ENCODE results near the gene ORMDL1. TPM values are rescaled to one million over a fixed set of nuclear protein-coding genes. Genes with fewer than 3 reads are reported as not detected.
A peak's percentile ranks its signal among the peaks of the same experiment; 100 is the strongest.

Gene ORMDL1
- total and polyA plus RNA-seq, 2 of the 13 experiments (the other 11 are each of a cell fraction or from before 2014, with no cell fraction given) = 67.5 to 160 TPM

DNA sequence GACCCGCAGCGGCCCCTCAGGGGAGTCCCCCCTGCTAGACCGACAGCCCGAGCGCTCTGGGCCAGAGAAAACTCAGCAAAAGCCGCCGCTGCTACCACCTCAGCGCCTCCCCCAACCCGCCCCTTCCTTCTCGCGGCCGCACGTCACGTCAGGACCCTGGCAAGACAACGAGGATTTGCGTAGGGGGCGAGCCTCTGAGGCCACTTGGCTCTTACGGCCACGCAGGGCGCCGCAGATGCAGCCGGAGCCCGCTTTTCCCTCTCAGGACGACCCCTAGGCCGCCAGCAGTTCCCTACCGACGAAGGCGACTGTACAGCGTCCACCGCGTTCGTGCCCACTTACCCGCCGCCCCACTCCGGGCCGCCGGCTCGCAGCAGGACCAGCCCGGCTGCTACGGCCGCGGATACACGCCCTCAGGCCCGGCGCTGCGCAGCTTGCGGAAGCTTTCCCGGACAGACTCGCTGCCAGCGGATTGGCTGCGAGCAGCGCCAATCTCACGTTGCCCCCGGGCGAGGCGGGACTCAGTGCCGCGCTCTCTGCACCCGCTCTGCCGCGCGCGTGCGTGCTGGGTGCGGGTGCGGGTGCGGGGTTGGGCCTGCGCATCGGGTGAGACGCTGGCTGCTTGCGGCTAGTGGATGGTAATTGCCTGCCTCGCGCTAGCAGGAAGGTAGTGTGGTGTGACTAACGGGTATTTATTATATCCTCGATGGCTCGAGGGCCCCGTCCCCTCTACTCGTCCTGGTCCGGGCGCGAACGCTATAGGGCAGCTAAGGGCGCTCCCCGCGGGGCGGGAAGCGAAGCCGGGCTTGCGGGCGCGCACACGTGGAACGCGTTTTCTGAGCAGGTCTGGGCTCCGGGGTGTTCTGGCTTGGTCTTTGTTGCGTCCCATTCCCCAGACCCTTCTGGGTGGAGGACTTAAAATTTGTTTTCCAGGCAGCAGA lies at the start of gene ORMDL1, which contains the start of gene PMS1 (continued):
- TF ChIP-seq YEATS2 (CRISPR knock-in tag; IDR thresholded peaks at IDR 0.05; ENCODE audit: borderline replicate concordance) = peak; percentile 90
- TF ChIP-seq, protein P1, sequence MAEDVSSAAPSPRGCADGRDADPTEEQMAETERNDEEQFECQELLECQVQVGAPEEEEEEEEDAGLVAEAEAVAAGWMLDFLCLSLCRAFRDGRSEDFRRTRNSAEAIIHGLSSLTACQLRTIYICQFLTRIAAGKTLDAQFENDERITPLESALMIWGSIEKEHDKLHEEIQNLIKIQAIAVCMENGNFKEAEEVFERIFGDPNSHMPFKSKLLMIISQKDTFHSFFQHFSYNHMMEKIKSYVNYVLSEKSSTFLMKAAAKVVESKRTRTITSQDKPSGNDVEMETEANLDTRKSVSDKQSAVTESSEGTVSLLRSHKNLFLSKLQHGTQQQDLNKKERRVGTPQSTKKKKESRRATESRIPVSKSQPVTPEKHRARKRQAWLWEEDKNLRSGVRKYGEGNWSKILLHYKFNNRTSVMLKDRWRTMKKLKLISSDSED (CRISPR knock-in tag; IDR thresholded peaks at IDR 0.05) = no peak
- TF ChIP-seq JUNB (CRISPR knock-in tag; IDR thresholded peaks at IDR 0.05; ENCODE audit: borderline replicate concordance) = no peak
- TF ChIP-seq, protein P2, sequence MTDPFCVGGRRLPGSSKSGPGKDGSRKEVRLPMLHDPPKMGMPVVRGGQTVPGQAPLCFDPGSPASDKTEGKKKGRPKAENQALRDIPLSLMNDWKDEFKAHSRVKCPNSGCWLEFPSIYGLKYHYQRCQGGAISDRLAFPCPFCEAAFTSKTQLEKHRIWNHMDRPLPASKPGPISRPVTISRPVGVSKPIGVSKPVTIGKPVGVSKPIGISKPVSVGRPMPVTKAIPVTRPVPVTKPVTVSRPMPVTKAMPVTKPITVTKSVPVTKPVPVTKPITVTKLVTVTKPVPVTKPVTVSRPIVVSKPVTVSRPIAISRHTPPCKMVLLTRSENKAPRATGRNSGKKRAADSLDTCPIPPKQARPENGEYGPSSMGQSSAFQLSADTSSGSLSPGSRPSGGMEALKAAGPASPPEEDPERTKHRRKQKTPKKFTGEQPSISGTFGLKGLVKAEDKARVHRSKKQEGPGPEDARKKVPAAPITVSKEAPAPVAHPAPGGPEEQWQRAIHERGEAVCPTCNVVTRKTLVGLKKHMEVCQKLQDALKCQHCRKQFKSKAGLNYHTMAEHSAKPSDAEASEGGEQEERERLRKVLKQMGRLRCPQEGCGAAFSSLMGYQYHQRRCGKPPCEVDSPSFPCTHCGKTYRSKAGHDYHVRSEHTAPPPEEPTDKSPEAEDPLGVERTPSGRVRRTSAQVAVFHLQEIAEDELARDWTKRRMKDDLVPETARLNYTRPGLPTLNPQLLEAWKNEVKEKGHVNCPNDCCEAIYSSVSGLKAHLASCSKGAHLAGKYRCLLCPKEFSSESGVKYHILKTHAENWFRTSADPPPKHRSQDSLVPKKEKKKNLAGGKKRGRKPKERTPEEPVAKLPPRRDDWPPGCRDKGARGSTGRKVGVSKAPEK (CRISPR knock-in tag; IDR thresholded peaks at IDR 0.05; ENCODE audit: borderline replicate concordance) = 0 out of 2 replicates have a peak, but pooled peaks have one; percentile 76
- TF ChIP-seq SIX1 (CRISPR knock-in tag; IDR thresholded peaks at IDR 0.05; ENCODE audit: borderline replicate concordance) = peak; percentile 9; the same call in 1 of the 2 replicates
- TF ChIP-seq, protein P3, sequence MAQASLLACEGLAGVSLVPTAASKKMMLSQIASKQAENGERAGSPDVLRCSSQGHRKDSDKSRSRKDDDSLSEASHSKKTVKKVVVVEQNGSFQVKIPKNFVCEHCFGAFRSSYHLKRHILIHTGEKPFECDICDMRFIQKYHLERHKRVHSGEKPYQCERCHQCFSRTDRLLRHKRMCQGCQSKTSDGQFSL (CRISPR knock-in tag; IDR thresholded peaks at IDR 0.05) = peak; percentile 25; the same call in 1 of the 2 replicates
- TF ChIP-seq, protein P4, sequence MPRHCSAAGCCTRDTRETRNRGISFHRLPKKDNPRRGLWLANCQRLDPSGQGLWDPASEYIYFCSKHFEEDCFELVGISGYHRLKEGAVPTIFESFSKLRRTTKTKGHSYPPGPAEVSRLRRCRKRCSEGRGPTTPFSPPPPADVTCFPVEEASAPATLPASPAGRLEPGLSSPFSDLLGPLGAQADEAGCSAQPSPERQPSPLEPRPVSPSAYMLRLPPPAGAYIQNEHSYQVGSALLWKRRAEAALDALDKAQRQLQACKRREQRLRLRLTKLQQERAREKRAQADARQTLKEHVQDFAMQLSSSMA (CRISPR knock-in tag; IDR thresholded peaks at IDR 0.05) = peak; percentile 96
- TF ChIP-seq PHF5A (CRISPR knock-in tag; IDR thresholded peaks at IDR 0.05; ENCODE audit: low read depth, unreplicated experiment) = peak; percentile 81
- no peak for TF ChIP-seq CHD4 (IDR thresholded peaks at IDR 0.05; ENCODE audit: borderline replicate concordance, low read length)
- TF ChIP-seq ZNF207 (IDR thresholded peaks at IDR 0.05; ENCODE audit: borderline replicate concordance) = no peak
- peak; percentile 94 for TF ChIP-seq RARG (CRISPR knock-in tag; IDR thresholded peaks at IDR 0.05; ENCODE audit: low read depth)
- peak; percentile 82 for TF ChIP-seq EED (CRISPR knock-in tag; IDR thresholded peaks at IDR 0.05)
- TF ChIP-seq, protein P5, sequence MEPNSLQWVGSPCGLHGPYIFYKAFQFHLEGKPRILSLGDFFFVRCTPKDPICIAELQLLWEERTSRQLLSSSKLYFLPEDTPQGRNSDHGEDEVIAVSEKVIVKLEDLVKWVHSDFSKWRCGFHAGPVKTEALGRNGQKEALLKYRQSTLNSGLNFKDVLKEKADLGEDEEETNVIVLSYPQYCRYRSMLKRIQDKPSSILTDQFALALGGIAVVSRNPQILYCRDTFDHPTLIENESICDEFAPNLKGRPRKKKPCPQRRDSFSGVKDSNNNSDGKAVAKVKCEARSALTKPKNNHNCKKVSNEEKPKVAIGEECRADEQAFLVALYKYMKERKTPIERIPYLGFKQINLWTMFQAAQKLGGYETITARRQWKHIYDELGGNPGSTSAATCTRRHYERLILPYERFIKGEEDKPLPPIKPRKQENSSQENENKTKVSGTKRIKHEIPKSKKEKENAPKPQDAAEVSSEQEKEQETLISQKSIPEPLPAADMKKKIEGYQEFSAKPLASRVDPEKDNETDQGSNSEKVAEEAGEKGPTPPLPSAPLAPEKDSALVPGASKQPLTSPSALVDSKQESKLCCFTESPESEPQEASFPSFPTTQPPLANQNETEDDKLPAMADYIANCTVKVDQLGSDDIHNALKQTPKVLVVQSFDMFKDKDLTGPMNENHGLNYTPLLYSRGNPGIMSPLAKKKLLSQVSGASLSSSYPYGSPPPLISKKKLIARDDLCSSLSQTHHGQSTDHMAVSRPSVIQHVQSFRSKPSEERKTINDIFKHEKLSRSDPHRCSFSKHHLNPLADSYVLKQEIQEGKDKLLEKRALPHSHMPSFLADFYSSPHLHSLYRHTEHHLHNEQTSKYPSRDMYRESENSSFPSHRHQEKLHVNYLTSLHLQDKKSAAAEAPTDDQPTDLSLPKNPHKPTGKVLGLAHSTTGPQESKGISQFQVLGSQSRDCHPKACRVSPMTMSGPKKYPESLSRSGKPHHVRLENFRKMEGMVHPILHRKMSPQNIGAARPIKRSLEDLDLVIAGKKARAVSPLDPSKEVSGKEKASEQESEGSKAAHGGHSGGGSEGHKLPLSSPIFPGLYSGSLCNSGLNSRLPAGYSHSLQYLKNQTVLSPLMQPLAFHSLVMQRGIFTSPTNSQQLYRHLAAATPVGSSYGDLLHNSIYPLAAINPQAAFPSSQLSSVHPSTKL (CRISPR knock-in tag; IDR thresholded peaks at IDR 0.05) = peak; percentile 60
- TF ChIP-seq, protein P6, sequence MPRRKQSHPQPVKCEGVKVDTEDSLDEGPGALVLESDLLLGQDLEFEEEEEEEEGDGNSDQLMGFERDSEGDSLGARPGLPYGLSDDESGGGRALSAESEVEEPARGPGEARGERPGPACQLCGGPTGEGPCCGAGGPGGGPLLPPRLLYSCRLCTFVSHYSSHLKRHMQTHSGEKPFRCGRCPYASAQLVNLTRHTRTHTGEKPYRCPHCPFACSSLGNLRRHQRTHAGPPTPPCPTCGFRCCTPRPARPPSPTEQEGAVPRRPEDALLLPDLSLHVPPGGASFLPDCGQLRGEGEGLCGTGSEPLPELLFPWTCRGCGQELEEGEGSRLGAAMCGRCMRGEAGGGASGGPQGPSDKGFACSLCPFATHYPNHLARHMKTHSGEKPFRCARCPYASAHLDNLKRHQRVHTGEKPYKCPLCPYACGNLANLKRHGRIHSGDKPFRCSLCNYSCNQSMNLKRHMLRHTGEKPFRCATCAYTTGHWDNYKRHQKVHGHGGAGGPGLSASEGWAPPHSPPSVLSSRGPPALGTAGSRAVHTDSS (CRISPR knock-in tag; conservative IDR thresholded peaks at IDR 0.05) = 0 out of 2 replicates have a peak, but pooled peaks have one; percentile 43
- TF ChIP-seq ARID2 (CRISPR knock-in tag; IDR thresholded peaks at IDR 0.05; ENCODE audit: borderline replicate concordance) = peak; percentile 100
